Endothelial cell of umbilical vein (primary cell): ENCODE results near the gene PXT1. TPM values are rescaled to one million over a fixed set of nuclear protein-coding genes. Genes with fewer than 3 reads are reported as not detected.

Experiments used
- BruUV-seq: library from RNA; stranded (reverse); fragments of 400-500 nt; replicated peaks from 2 replicates; lab custom pipeline; 2021; lab: Mats Ljungman, UMichigan
- CTCF ChIA-PET: fragments of 300-600, 350-600 bp; sonication (Branson Sonifier 250); formaldehyde crosslinking; loops from one replicate; lab custom pipeline; 2021; ENCODE audit warnings: antibody characterized with exemption, inconsistent platforms; lab: Charles Lee
- POLR2A ChIA-PET: fragments of 300-600, 350-600 bp; sonication (Branson Sonifier 250); formaldehyde crosslinking; loops from one replicate; lab custom pipeline; 2021; ENCODE audit warnings: antibody characterized with exemption, inconsistent platforms; lab: Charles Lee
- DNase-seq: peaks from one replicate; pipeline ENCODE4 v3.0.0-alpha.2; 2011; ENCODE audit warnings: low read depth, low spot score
- FAIRE-seq: peaks from 2 replicates; lab custom pipeline; 2011; peaks lifted over from hg19 to GRCh38; lab: Jason Lieb, UNC
- H2AFZ ChIP-seq: 2 replicates; pipeline ENCODE4 v1.6.0; 2012; ENCODE audit warnings: low read depth, low read length, control low read depth, inconsistent platforms
- H3K27ac ChIP-seq: 2 replicates; pipeline ENCODE4 v1.5.1; 2011; ENCODE audit warnings: low read depth, mild to moderate bottlenecking, control low read depth, low read length, moderate library complexity; ENCODE audit not compliant: insufficient read depth
- H3K27me3 ChIP-seq, 2 experiments: 2 replicates each; pipeline versions ENCODE4 v1.6.0 to v1.6.1; 2011; ENCODE audit warnings: low read length in 2 of 2, mixed read lengths in 1 of 2; ENCODE audit not compliant: control insufficient read depth in 2 of 2, insufficient read depth in 2 of 2
- H3K36me3 ChIP-seq, 2 experiments: 2 replicates in 1 of 2; 3 replicates in 1 of 2; pipeline ENCODE4 v1.5.1; 2011; ENCODE audit warnings: low read length in 2 of 2, mild to moderate bottlenecking in 1 of 2, moderate library complexity in 1 of 2; ENCODE audit not compliant: control insufficient read depth in 2 of 2, insufficient read depth in 2 of 2; ENCODE audit errors: extremely low read depth in 1 of 2
- H3K4me1 ChIP-seq: 3 replicates; pipeline ENCODE4 v1.5.1; 2011; ENCODE audit warnings: mild to moderate bottlenecking, low read length; ENCODE audit not compliant: control insufficient read depth, insufficient read depth; ENCODE audit errors: extremely low read depth
- H3K4me2 ChIP-seq: 2 replicates; pipeline ENCODE4 v1.6.1; 2011; ENCODE audit warnings: low read length, control low read depth, mixed read lengths; ENCODE audit not compliant: insufficient read depth
- H3K4me3 ChIP-seq, 3 experiments: fragments of 200-600 bp in 1 of 3; sonication (generic), shearing (Covaris generic) in 1 of 3; replicated peaks in 1 of 3; 2 replicates each; pipeline ENCODE4 v1.5.1; 2011 to 2016; ENCODE audit warnings: control low read depth in 3 of 3, low read length in 3 of 3, mild to moderate bottlenecking in 2 of 3, inconsistent platforms in 1 of 3, low read depth in 1 of 3, moderate library complexity in 1 of 3; ENCODE audit not compliant: insufficient read depth in 1 of 3
- H3K79me2 ChIP-seq: 2 replicates; pipeline ENCODE4 v1.6.0; 2012; ENCODE audit warnings: low read length, inconsistent platforms; ENCODE audit not compliant: control insufficient read depth, insufficient read depth
- H3K9ac ChIP-seq: replicated peaks from 2 replicates; pipeline ENCODE3; 2011; ENCODE audit warnings: low read length, control low read depth; ENCODE audit not compliant: insufficient read depth; ENCODE audit errors: extremely low read depth
- H3K9me1 ChIP-seq: replicated peaks from 3 replicates; pipeline ENCODE4 v1.6.0; 2011; ENCODE audit warnings: mild to moderate bottlenecking, low read length; ENCODE audit not compliant: control insufficient read depth, insufficient read depth; ENCODE audit errors: extremely low read depth
- H3K9me3 ChIP-seq: replicated peaks from 2 replicates; pipeline ENCODE4 v1.5.1; 2012; ENCODE audit warnings: low read length, inconsistent platforms; ENCODE audit not compliant: control insufficient read depth, insufficient read depth
- H4K20me1 ChIP-seq: replicated peaks from 2 replicates; pipeline ENCODE3; 2011; ENCODE audit warnings: mild to moderate bottlenecking, low read length; ENCODE audit not compliant: control insufficient read depth, insufficient read depth; ENCODE audit errors: extremely low read depth
- CTCF ChIP-seq, 2 donors: IDR thresholded peaks; 1 replicate in 1 of 2; 2 replicates in 1 of 2; pipeline ENCODE4 v1.5.1; 2011; ENCODE audit warnings: low read length in 2 of 2, mild to moderate bottlenecking in 2 of 2, moderate library complexity in 2 of 2, control low read depth in 1 of 2, inconsistent platforms in 1 of 2, low read depth in 1 of 2; ENCODE audit not compliant: insufficient read depth in 1 of 2; ENCODE audit errors: extremely low read depth in 1 of 2
- EZH2 ChIP-seq: IDR thresholded peaks from 2 replicates; pipeline ENCODE4 v1.6.1; 2012; ENCODE audit warnings: borderline replicate concordance, low read depth, mild to moderate bottlenecking, moderate library complexity, low read length, inconsistent platforms; ENCODE audit not compliant: severe bottlenecking
- FOS ChIP-seq: IDR thresholded peaks from 2 replicates; pipeline ENCODE4 v1.6.1; 2011; ENCODE audit warnings: mild to moderate bottlenecking, low read length, moderate library complexity, borderline replicate concordance; ENCODE audit not compliant: insufficient read depth
- GATA2 ChIP-seq: IDR thresholded peaks from 2 replicates; pipeline ENCODE4 v1.7.0; 2011; ENCODE audit warnings: low read depth, mild to moderate bottlenecking, moderate library complexity, mixed read lengths, low read length; ENCODE audit not compliant: insufficient read length, insufficient read depth
- JUN ChIP-seq: IDR thresholded peaks from 2 replicates; pipeline ENCODE4 v1.6.1; 2011; ENCODE audit warnings: borderline replicate concordance, low read depth; ENCODE audit not compliant: insufficient read length, insufficient read depth
- MAX ChIP-seq: IDR thresholded peaks from 2 replicates; pipeline ENCODE4 v1.6.1; 2011; ENCODE audit not compliant: insufficient read depth, insufficient read length
- MYC ChIP-seq: IDR thresholded peaks from one replicate; pipeline ENCODE4 v1.6.1; 2011; ENCODE audit warnings: mild to moderate bottlenecking, low read depth, low read length
- POLR2A ChIP-seq: IDR thresholded peaks from 2 replicates; pipeline ENCODE4 v1.6.1; 2012; ENCODE audit warnings: low read depth, mild to moderate bottlenecking, control low read depth, low read length
- POLR2AphosphoS5 ChIP-seq: IDR thresholded peaks from 2 replicates; pipeline ENCODE4 v1.6.1; 2012; ENCODE audit warnings: low read depth, mild to moderate bottlenecking, control low read depth, low read length, moderate library complexity; ENCODE audit not compliant: insufficient read depth
- dilution Hi-C: fragments of 300-500 bp; cut with MboI; formaldehyde crosslinking; loops from one replicate; pipeline ENCODE4 v1.15.0; 2019; ENCODE audit warnings: low sequenced_read_pairs; ENCODE audit not compliant: extremely low pct_ligation_motif_present
- intact Hi-C: fragments of 100-400 bp; cut with micrococcal nuclease; formaldehyde crosslinking; loops from one replicate; pipeline ENCODE4 v1.10.0; 2022
- polyA plus RNA-seq, 4 experiments: library from polyadenylated mRNA; depleted of rRNA in 3 of 4; stranded (reverse) in 3 of 4; unstranded in 1 of 4; fragments of >200 nt; gene quantifications; 2 replicates each; pipeline versions ENCODE4 v1.2.1 to v1.2.3, GENCODE V29; 2011 to 2012; ENCODE audit warnings: missing spikeins in 1 of 4
- total RNA-seq: library from RNA; stranded (reverse); gene quantifications from 2 replicates; pipeline ENCODE4 v1.2.3, GENCODE V29; 2021

The PXT1 gene
- total and polyA plus RNA-seq, 2 donors (not counting 3 experiments of a cell fraction or from before 2014, with no cell fraction given), result not detected

- Histone ChIP-seq H3K4me2 (no peak overlapping the region), H2AFZ (no peak overlapping the region), H3K4me3 (no peak overlapping the region), H3K36me3 (no peaks in the 10 kb centered on the region), H3K9ac (no peak overlapping the region), H3K27ac (no peak overlapping the region), H3K9me1 (no peaks in the 10 kb centered on the region), H3K79me2 (no peaks in the 10 kb centered on the region), H3K4me1 (peaks cover 13% of the 10 kb centered on the region), H3K27me3 (peaks cover 7 to 14% of the 10 kb centered on the region in 2 experiments), H4K20me1 (no peaks in the 10 kb centered on the region), H3K9me3 (no peaks in the 10 kb centered on the region)
- TF ChIP-seq MAX (no peak), MYC (no peak), GATA2 (no peak)
- FAIRE-seq (no peak), DNase-seq (no peak)
- intact Hi-C loops, result no loop called here
- ChIA-PET CTCF (no interaction called here), POLR2A (no interaction called here)
- no TSS peak for BruUV-seq
- dilution Hi-C loops, result no loop called here
Measured at GRCh38 chr6:36383606-36384005, 59.0 kb downstream of the PXT1 start.

GRCh38 chr6:36382976-36383375, 59.7 kb downstream of the PXT1 start:
- Histone ChIP-seq H2AFZ (no peak overlapping the region), H3K9me3 (no peaks in the 10 kb centered on the region), H3K27ac (no peak overlapping the region), H3K9ac (no peak overlapping the region), H4K20me1 (no peaks in the 10 kb centered on the region), H3K4me3 (no peak overlapping the region), H3K4me2 (no peak overlapping the region), H3K4me1 (peaks cover 10% of the 10 kb centered on the region), H3K27me3 (peaks cover 7 to 9% of the 10 kb centered on the region in 2 experiments), H3K79me2 (no peaks in the 10 kb centered on the region), H3K36me3 (no peaks in the 10 kb centered on the region), H3K9me1 (no peaks in the 10 kb centered on the region)
- dilution Hi-C loops, result no loop called here
- DNase-seq (no peak), FAIRE-seq (no peak)
- ChIA-PET CTCF (no interaction called here), POLR2A (interaction anchor here (0.7 kb wide), 1 partner anchor 42 kb away, joined by 3 read pairs; no protein-coding TSS in a partner anchor)
- intact Hi-C loops, result no loop called here
- TF ChIP-seq FOS (no peak), MAX (no peak), POLR2A (no peak), CTCF (IDR thresholded peaks at IDR 0.05; ENCODE audit: extremely low read depth in 1 of 2, insufficient read depth in 1 of 2, low read depth in 1 of 2, low read length in 2 of 2) (no peak), POLR2AphosphoS5 (no peak), EZH2 (no peak), JUN (no peak), MYC (no peak), GATA2 (no peak)
- BruUV-seq, result no TSS peak
